Smooth muscle cell (in vitro differentiated cells): ENCODE measurements around the gene RUNX2. TPM values are rescaled to one million over a fixed set of nuclear protein-coding genes. Genes with fewer than 3 reads are reported as not detected.

Source experiments
- DNase-seq: peaks from one replicate; lab custom pipeline; 2025; ENCODE audit not compliant: unreplicated experiment; lab: John Stamatoyannopoulos, UW
- H2AFZ ChIP-seq: fragments of 200-600 bp; sonication (generic); 2 replicates; pipeline ENCODE4 v1.6.0; 2016; ENCODE audit warnings: antibody characterized with exemption, low read depth, mild to moderate bottlenecking
- H3F3A ChIP-seq: fragments of 200-600 bp; sonication (generic); 2 replicates; pipeline ENCODE4 v1.6.0; 2017; ENCODE audit warnings: antibody characterized with exemption, low read depth
- H3K27ac ChIP-seq: fragments of 200-600 bp; sonication (generic); 2 replicates; pipeline ENCODE4 v1.5.1; 2016; ENCODE audit warnings: low read depth, mild to moderate bottlenecking
- H3K27me3 ChIP-seq: fragments of 200-600 bp; sonication (generic); 2 replicates; pipeline ENCODE4 v1.6.1; 2016; ENCODE audit warnings: low read depth, mild to moderate bottlenecking
- H3K36me3 ChIP-seq: fragments of 200-600 bp; sonication (generic); 2 replicates; pipeline ENCODE4 v1.5.1; 2016; ENCODE audit warnings: low read depth
- H3K4me1 ChIP-seq: fragments of 200-600 bp; sonication (generic); 2 replicates; pipeline ENCODE4 v1.5.1; 2016; ENCODE audit warnings: low read depth
- H3K4me2 ChIP-seq: fragments of 200-600 bp; sonication (generic); 2 replicates; pipeline ENCODE4 v1.6.0; 2016; ENCODE audit warnings: mild to moderate bottlenecking
- H3K4me3 ChIP-seq: fragments of 200-600 bp; sonication (generic); 2 replicates; pipeline ENCODE4 v1.5.1; 2016; ENCODE audit warnings: mild to moderate bottlenecking
- H3K79me2 ChIP-seq: fragments of 200-600 bp; sonication (generic); 2 replicates; pipeline ENCODE4 v1.6.0; 2016; ENCODE audit warnings: low read depth, mild to moderate bottlenecking
- H3K9ac ChIP-seq: fragments of 200-600 bp; sonication (generic); 2 replicates; pipeline ENCODE4 v1.6.0; 2016; ENCODE audit warnings: low read depth
- H3K9me3 ChIP-seq: fragments of 200-600 bp; sonication (generic); replicated peaks from 2 replicates; pipeline ENCODE4 v1.5.1; 2016; ENCODE audit warnings: low read depth
- H4K20me1 ChIP-seq: fragments of 200-600 bp; sonication (generic); 2 replicates; pipeline ENCODE4 v1.6.0; 2016; ENCODE audit warnings: low read depth
- CTCF ChIP-seq: fragments of 200-600 bp; sonication (generic); IDR thresholded peaks from 2 replicates; pipeline ENCODE4 v1.5.1; 2017; ENCODE audit warnings: borderline replicate concordance, mild to moderate bottlenecking, antibody characterized with exemption; ENCODE audit not compliant: insufficient read depth, poor library complexity, severe bottlenecking
- WGBS: methylation state at CpG from one replicate; pipeline ENCODE4 v1.1.7; 2016; ENCODE audit warnings: low lambda C conversion rate; 5-methylcytosine and 5-hydroxymethylcytosine counted together
- polyA plus RNA-seq: library from polyadenylated mRNA; unstranded; fragments of >200 nt; fragmentation: Nextera tagmentation; extraction: Ambion mirVana; gene quantifications from 2 replicates; pipeline ENCODE4 v1.2.1, GENCODE V29; 2016
- total RNA-seq: library from RNA; depleted of rRNA; stranded (reverse); fragments of >200 nt; gene quantifications from 2 replicates; pipeline ENCODE4 v1.2.3, GENCODE V29; 2014

RUNX2 gene
- total and polyA plus RNA-seq, 2 experiments from 2014 or later, result 12.5 to 16.4 TPM

GRCh38 chr6:45498591-45498990 is 170.5 kb downstream of the RUNX2 start:
- Histone ChIP-seq H3K27ac (peak overlapping the region; percentile 55), H3F3A (peaks cover 13% of the 10 kb centered on the region), H3K9me3 (no peaks in the 10 kb centered on the region), H3K4me2 (no peak overlapping the region), H3K9ac (no peak overlapping the region), H3K4me1 (peaks cover 4% of the 10 kb centered on the region), H4K20me1 (no peaks in the 10 kb centered on the region), H3K27me3 (no peaks in the 10 kb centered on the region), H3K4me3 (no peak overlapping the region), H2AFZ (no peak overlapping the region), H3K79me2 (peaks cover 10% of the 10 kb centered on the region), H3K36me3 (peaks cover 10% of the 10 kb centered on the region)
- DNase-seq, result no peak
- 22% methylated on average over 1 of the region's 1 CpG for WGBS
- no peak for TF ChIP-seq CTCF

DNA sequence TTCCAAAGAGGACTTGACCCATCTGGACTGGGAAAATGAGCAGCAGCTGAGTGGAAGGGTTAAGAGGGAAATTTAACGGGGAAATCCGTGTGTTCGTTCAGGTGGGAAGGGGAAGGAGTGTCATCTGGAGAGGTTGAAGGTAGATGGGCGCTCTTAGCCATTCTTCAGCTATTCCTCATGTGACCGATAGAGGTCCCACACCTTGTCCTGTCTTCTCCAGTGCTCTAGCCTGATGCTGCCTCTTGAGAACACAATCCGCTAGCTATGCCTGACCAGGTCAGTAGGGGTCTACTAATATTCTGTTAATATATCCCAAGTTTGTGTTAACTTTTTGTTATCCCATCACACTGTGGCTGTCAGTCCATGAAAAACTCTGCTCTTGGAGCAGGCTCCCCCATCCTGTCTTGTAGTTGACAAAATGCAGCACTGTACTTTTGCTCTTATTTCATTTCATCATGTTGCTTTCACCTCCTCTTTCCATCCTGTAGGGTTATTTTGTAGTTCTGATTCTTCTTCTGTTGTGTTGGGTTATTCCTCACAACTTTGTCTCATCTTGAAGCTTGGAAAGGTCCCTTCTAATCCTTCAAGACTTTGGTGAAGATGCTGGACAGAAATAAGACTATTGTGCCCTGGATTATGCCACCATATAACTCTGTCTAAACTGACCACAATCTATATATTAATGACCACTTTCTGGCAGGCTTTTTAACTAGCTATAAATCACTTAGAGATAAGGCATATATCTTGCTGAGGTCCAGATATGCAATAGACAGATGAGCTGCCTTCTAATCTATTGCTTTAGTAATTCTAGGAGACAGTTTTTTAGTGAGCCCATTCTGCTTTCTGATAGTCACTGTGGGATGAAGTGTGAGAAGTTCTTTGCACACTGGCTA is 173.0 kb downstream of the RUNX2 start:
- H2AFZ ChIP-seq, result no peak overlapping the region
- no peak overlapping the region for H3K4me2 ChIP-seq
- H3K36me3 ChIP-seq, result no peaks in the 10 kb centered on the region
- H3K79me2 ChIP-seq, result peaks cover 10% of the 10 kb centered on the region
- H3K9me3 ChIP-seq, result no peaks in the 10 kb centered on the region
- peaks cover 18% of the 10 kb centered on the region for H3K4me1 ChIP-seq
- no peaks in the 10 kb centered on the region for H4K20me1 ChIP-seq
- peak; percentile 18 for TF ChIP-seq CTCF
- peaks cover 33% of the 10 kb centered on the region for H3F3A ChIP-seq
- H3K27me3 ChIP-seq, result no peaks in the 10 kb centered on the region
- WGBS, result 73% methylated on average over 6 of the region's 6 CpGs
- H3K4me3 ChIP-seq, result no peak overlapping the region
- H3K27ac ChIP-seq, result no peak overlapping the region
- no peak for DNase-seq
- no peak overlapping the region for H3K9ac ChIP-seq

DNA sequence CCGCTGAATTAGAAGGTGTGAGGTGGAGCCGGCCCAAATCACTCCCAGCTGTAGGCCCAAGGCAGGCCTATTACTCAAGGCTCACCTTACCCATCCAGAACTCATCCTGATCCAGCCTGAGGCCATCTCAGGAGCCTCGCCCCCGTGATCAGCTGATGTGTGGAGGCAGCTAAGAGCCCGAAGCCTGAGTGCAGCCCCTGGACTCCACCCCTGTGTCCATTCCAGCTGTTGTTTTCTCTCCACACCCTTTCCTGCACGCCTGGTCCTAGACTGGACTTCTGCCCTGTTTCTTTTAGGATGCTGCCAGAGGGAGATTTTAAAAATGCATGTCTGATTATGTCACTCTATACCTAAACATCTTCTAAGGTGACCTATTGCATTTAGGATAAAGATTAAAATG is 174.3 kb downstream of the RUNX2 start:
- no peak for TF ChIP-seq CTCF
- Histone ChIP-seq H3K27me3 (no peaks in the 10 kb centered on the region), H3K4me2 (no peak overlapping the region), H3K4me1 (peaks cover 18% of the 10 kb centered on the region), H3K79me2 (peaks cover 10% of the 10 kb centered on the region), H3K27ac (no peak overlapping the region), H3K4me3 (no peak overlapping the region), H2AFZ (no peak overlapping the region), H4K20me1 (no peaks in the 10 kb centered on the region), H3K36me3 (no peaks in the 10 kb centered on the region), H3K9me3 (no peaks in the 10 kb centered on the region), H3K9ac (no peak overlapping the region), H3F3A (peaks cover 34% of the 10 kb centered on the region)
- DNase-seq, result no peak
- WGBS, result 77% methylated on average over 6 of the region's 6 CpGs
